Esophagus (tissue), 2 donors: ENCODE data around the gene SFT2D3. TPM values are rescaled to one million over a fixed set of nuclear protein-coding genes. Genes with fewer than 3 reads are reported as not detected.

Experiments used
- H3K27ac ChIP-seq, 2 donors: one replicate each; pipeline ENCODE4 v1.5.1; 2013; ENCODE audit warnings: low read depth in 2 of 2, mild to moderate bottlenecking in 2 of 2, inconsistent platforms in 1 of 2, low read length in 1 of 2, moderate library complexity in 1 of 2
- H3K27me3 ChIP-seq, 2 donors: one replicate each; pipeline ENCODE4 v1.6.1; 2013; ENCODE audit warnings: low read length in 2 of 2, control low read depth in 1 of 2, mild to moderate bottlenecking in 1 of 2; ENCODE audit not compliant: insufficient read depth in 2 of 2, control insufficient read depth in 1 of 2
- H3K36me3 ChIP-seq, 2 donors: one replicate each; pipeline ENCODE4 v1.6.1; 2013; ENCODE audit warnings: low read length in 1 of 2; ENCODE audit not compliant: control insufficient read depth in 2 of 2, insufficient read depth in 2 of 2
- H3K4me1 ChIP-seq, 2 donors: one replicate each; pipeline ENCODE4 v1.6.1; 2013; ENCODE audit warnings: low read length in 1 of 2; ENCODE audit not compliant: control insufficient read depth in 2 of 2, insufficient read depth in 2 of 2
- H3K4me3 ChIP-seq, 2 donors: one replicate each; pipeline ENCODE4 v1.5.1; 2013; ENCODE audit warnings: low read length in 2 of 2, mild to moderate bottlenecking in 2 of 2, low read depth in 1 of 2, moderate library complexity in 1 of 2
- H3K9me3 ChIP-seq, 2 donors: one replicate each; pipeline ENCODE4 v1.6.1; 2013; ENCODE audit warnings: mild to moderate bottlenecking in 2 of 2, low read depth in 1 of 2, low read length in 1 of 2, moderate library complexity in 1 of 2; ENCODE audit not compliant: control insufficient read depth in 2 of 2, insufficient read depth in 1 of 2
- WGBS, 2 donors: extraction: QIAGEN DNeasy Blood & Tissue Kit; methylation state at CpG; one replicate each; pipeline ENCODE4 v1.1.7; 2013; 5-methylcytosine and 5-hydroxymethylcytosine counted together
- polyA plus RNA-seq, 2 donors: library from polyadenylated mRNA; stranded (reverse); fragments of 200-250 nt; gene quantifications; one replicate each; pipeline ENCODE4 v1.2.3, GENCODE V29; 2013
- donor health status: healthy with polysubstance abuse.
- donor health status: Bipolar disorder and iron deficiency.

The SFT2D3 gene, protein sequence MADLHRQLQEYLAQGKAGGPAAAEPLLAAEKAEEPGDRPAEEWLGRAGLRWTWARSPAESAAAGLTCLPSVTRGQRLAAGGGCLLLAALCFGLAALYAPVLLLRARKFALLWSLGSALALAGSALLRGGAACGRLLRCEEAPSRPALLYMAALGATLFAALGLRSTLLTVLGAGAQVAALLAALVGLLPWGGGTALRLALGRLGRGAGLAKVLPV
- 1 to 10 TPM; 3.8 to 4.2 TPM for polyA plus RNA-seq

DNA sequence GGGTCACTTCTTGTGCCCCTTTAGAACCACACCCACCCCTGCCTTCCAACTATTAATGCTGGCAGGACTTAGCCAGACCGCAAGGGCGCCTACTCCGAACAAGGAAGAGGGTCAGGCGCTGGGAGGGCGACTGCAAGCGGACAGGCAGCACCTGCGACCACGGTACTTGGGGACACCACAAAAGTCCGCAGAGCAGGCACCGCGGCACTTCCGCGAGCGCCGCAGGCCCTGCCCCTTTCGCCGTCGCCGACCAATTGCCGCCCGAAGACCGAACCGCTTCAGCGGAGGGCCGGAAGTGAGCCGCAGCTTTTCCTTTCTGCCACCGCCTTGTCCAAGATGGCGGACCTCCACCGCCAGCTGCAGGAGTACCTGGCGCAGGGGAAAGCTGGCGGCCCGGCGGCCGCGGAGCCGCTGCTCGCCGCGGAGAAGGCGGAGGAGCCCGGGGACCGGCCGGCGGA lies at the start of gene SFT2D3:
Gene SFT2D3, plus strand, starts transcription at position 305 of the 458 bp plus-strand sequence. Its CDS starts 32 bp downstream, at position 337.
- no peaks in the 10 kb centered on the region for H3K27me3 ChIP-seq
- no peaks in the 10 kb centered on the region for H3K9me3 ChIP-seq
- H3K27ac ChIP-seq, result peak within 1 kb of the TSS; percentile 98 to 100
- H3K4me3 ChIP-seq, result peak within 1 kb of the TSS; percentile 81 to 93
- WGBS, 2 donors, result 0% methylated on average over 43 to 44 of the region's 44 CpGs
- H3K4me1 ChIP-seq, result peaks cover 4 to 8% of the 10 kb centered on the region in 2 donors
- no peaks in the 10 kb centered on the region for H3K36me3 ChIP-seq

DNA sequence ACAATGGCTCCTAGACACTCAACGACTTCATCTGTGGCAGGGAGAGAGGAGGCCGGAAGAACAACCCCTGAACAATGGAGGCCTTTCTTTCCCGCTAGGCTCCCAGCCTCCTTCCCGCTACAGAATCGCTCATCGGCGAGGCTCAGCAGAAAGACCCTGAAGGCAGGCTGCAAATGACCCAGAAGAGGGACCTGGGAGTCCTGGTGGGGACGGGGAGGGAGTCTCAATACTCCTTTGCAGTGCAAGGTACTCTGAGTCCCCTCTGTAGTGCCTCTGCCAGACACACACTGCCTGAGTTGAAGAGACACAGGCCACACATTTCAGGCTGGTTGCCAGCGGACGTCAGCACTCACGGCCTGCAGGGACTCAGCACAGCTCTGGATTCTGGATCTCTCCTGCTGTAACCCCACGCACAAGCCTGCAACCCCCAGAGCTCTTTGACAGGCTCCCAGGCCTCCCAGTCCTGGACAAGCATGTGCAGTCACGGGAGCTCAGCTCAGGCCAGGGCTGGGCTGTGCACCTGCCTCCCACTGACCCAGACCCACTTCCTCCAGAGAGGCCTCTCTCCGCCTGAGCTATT lies 49.2 kb upstream of the SFT2D3 start:
- H3K4me1 ChIP-seq, result peaks cover 0 to 17% of the 10 kb centered on the region in 2 donors

DNA sequence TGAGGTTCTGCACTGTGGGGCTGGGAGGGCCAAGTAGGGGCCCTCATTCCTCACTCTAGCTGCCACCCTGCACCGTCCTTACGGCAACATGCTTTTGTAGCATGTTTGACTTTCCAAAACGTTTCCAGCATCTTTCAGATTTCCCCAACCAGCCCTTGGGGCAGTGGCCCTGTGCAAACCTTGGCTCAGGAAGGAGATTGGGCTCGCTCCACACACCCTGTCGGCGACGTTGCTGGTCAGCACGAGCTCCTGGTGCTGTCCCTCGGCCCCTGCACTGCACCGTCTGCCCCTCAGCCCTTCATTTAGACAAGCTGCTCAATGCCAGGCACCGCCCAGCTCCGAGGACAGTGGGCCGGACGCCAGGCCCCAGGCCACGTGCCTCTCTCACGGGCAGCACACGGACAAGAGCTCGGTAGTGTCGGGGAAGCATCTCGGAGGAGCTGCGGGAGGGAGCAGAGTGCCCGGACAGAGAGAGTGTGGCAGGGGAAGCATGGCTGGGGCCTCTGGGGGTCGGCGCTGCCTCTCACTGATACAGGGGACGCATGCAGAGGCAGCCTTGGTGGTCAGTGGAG lies 48.4 kb upstream of the SFT2D3 start:
- Histone ChIP-seq H3K27ac (peak overlapping the region; percentile 14 to 38), H3K27me3 (no peaks in the 10 kb centered on the region), H3K4me1 (peaks cover 0 to 11% of the 10 kb centered on the region in 2 donors), H3K36me3 (peaks cover 0 to 7% of the 10 kb centered on the region in 2 donors), H3K4me3 (no peak overlapping the region), H3K9me3 (no peaks in the 10 kb centered on the region)
- WGBS, 2 donors, result 71 to 77% methylated on average over 25 of the region's 25 CpGs

More for the DNA sequence above, 49.2 kb upstream of the SFT2D3 start:
- Histone ChIP-seq H3K27ac (peak overlapping the region; percentile 36 to 41), H3K4me3 (no peak overlapping the region), H3K9me3 (no peaks in the 10 kb centered on the region), H3K27me3 (no peaks in the 10 kb centered on the region), H3K36me3 (peaks cover 0 to 7% of the 10 kb centered on the region in 2 donors)
- 72 to 73% methylated on average over 14 of the region's 14 CpGs for WGBS, 2 donors

DNA sequence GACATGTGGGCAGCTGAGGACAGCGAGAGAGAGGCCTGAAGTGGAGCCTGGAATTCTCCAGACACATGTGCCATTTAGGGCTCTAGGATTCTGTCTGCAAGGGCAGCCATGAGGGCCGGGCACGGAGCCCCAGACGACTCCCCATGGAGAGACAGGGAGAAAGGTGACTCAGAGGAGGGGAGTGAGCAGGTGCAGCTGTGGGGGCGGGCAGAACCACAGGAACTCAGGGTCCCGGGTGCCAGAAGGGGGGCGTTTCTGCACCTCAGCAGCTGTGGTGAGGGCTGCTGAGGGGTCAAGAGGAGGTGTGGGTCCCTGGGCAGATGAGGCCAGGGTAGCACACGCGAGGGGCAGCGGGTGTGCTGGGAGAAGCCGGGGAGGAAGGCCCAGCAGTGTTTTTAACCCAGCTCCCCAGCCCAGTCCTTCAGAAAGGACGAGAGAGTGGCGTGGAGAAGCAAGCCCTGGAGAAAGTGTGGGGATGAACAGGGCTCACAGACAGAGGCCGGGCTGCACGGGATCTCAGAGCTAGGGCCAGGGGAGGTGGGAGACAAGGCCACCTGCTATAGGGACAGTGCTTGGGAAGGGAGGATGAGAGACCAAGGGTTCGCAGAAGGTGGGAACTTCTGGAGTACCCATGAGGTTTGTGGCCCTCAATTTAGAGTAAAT lies 47.7 kb upstream of the SFT2D3 start:
- WGBS, 2 donors, result 74 to 77% methylated on average over 16 of the region's 16 CpGs
- Histone ChIP-seq H3K9me3 (no peaks in the 10 kb centered on the region), H3K4me1 (peaks cover 0 to 8% of the 10 kb centered on the region in 2 donors), H3K27ac (peak overlapping the region; percentile 14 to 38), H3K4me3 (no peak overlapping the region), H3K36me3 (peaks cover 0 to 7% of the 10 kb centered on the region in 2 donors), H3K27me3 (no peaks in the 10 kb centered on the region)

DNA sequence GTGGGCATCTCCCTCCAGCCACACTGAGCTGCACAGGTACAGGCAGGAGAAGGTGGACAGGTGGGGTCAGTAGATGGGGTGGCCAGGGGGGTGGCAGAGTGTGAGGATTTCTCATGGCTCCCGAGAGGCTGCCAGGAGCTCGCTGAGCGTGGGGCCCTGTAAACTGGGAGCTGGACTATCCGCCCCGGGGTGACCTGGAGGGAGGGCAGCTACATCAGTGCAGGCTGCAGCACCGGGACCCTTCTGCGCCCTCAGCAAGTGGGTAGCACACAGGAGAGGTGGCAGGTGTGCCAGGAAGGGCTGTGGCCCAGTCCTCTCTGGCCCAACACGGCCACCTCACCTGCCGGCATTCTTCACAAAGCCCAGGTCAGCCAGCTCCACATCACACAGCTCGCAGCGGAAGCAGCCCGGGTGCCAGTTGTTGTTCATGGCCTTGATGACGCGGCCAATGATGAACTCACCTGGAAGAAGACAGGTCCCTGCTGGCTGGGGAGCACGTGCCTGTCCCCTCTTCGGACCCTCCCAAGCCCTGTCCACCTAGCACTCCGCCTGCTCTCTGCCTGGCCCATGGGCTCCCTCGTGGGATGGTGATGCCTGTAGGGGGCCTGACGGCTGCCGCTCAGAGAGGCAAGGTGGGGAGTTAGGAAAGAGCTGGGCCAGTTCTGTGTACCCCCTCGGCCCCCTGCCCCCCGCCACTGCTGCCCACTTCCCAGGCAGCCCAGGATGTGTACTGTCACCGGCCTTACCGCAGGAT lies 47.0 kb upstream of the SFT2D3 start:
- H3K36me3 ChIP-seq, result peaks cover 0 to 7% of the 10 kb centered on the region in 2 donors
- H3K27me3 ChIP-seq, result no peaks in the 10 kb centered on the region
- H3K27ac ChIP-seq, result no peak overlapping the region
- H3K9me3 ChIP-seq, result no peaks in the 10 kb centered on the region
- 89 to 90% methylated on average over 24 of the region's 24 CpGs for WGBS, 2 donors
- H3K4me1 ChIP-seq, result peaks cover 0 to 13% of the 10 kb centered on the region in 2 donors
- H3K4me3 ChIP-seq, result no peak overlapping the region

DNA sequence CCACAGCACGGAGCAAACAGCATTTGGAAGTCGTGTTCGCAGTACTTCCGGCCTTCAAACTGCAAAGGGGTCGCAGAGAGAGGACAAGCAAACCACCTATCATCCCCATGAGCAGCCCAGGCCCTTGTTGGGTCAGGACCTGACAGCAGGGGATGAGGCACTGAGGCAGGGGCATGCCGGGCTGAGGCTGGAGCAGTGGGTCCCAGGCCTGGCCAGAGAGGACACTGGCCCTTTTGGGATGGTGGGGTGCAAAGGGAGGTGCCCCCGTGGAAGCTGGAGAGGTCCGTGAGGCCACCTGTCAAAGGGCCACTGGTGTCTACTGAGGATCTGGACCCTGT lies 46.5 kb upstream of the SFT2D3 start:
- WGBS, 2 donors, result 87 to 89% methylated on average over 8 of the region's 8 CpGs
- H3K9me3 ChIP-seq, result no peaks in the 10 kb centered on the region
- no peaks in the 10 kb centered on the region for H3K27me3 ChIP-seq
- H3K27ac ChIP-seq, result peak overlapping the region in 1 of 2 donors; percentile 63
- H3K4me3 ChIP-seq, result no peak overlapping the region
- peaks cover 0 to 13% of the 10 kb centered on the region in 2 donors for H3K4me1 ChIP-seq
- peaks cover 0 to 7% of the 10 kb centered on the region in 2 donors for H3K36me3 ChIP-seq

DNA sequence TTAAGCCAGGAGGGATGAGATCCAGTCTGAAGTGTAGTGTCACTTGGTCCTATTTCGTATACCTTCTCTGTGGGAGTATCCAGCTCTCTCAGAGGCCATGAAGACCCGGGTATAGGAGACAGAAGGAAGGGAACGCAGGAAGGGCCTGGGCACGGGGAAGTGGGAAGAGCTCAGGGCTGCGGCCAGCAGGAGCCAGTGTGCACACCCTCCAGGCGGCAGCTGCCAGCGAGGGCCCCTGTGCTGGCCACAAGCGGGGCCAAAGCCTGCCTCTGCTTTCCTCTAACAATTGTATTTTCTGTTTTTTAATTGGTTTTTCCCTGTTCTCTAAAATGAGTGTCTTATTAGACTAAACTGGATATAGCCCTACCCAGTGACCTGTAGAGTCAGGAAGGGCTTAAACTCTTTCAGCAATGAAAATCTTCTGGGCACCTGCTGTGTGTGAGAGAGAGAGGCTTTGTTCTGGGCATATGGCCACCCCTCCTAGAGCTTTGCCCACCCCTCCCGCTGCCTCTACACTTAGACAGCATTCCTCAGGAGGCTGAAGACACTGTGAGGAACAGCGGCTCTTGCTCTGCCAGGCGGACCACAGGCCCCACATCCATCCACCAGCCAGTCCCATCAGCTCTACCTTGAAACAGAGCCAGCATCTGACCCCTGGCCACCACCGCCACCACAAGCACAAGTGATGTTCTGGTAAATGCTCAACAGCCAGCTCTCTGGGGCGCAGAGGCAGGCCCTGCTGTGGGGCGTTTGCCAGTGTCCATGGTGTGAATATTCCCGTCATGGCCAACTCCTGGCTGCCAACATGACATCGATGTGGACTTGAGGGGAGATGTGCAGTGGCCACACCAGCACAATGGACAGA lies 45.9 kb upstream of the SFT2D3 start:
- Histone ChIP-seq H3K27me3 (no peaks in the 10 kb centered on the region), H3K9me3 (no peaks in the 10 kb centered on the region), H3K4me1 (peaks cover 0 to 13% of the 10 kb centered on the region in 2 donors), H3K4me3 (no peak overlapping the region), H3K36me3 (peaks cover under 1 to 7% of the 10 kb centered on the region in 2 donors), H3K27ac (peak overlapping the region; percentile 1 to 63)
- 73 to 87% methylated on average over 16 of the region's 16 CpGs for WGBS, 2 donors

DNA sequence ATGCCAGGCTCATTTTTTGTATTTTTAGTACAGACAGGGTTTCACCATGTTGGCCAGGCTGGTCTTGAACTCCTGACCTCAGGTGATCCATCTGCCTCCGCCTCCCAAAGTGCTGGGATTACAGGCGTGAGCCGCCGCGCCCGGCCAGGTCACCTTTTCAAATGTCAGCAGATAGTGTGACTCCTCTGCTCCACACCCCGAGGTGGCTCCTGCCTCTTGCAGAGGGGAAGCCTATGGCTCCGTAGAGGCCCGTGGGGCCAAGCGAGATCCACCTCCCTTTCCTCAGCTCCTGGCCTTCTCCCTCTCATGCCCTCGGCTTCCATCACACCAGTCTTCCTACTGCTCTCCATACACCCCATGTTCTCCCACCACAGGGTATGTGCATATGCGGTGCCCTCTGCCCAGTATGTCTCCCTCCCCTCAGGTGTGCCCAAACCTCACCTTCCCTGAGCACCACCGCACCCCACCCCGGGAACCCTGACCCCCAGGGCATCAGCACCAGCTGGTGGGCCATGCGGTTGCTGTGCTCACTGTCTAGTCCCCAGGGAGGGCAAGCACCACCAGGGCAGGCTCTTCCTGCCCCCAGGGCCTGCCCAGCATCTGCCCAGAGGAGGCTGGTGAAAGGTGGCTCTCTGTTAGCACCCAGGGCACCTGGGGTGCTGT lies 44.6 kb upstream of the SFT2D3 start:
- Histone ChIP-seq H3K36me3 (peaks cover 5 to 7% of the 10 kb centered on the region in 2 donors), H3K27ac (peak overlapping the region in 1 of 2 donors; percentile 27), H3K9me3 (no peaks in the 10 kb centered on the region), H3K4me3 (no peak overlapping the region), H3K4me1 (peaks cover 0 to 14% of the 10 kb centered on the region in 2 donors), H3K27me3 (no peaks in the 10 kb centered on the region)
- 80 to 86% methylated on average over 15 of the region's 15 CpGs for WGBS, 2 donors
